ENCODE results near the gene GLRX5. TPM values are rescaled to one million over a fixed set of nuclear protein-coding genes. Genes with fewer than 3 reads are reported as not detected.

GLRX5 gene
- total RNA-seq, 1 experiment from 2014 or later = 72.8 TPM

DNA sequence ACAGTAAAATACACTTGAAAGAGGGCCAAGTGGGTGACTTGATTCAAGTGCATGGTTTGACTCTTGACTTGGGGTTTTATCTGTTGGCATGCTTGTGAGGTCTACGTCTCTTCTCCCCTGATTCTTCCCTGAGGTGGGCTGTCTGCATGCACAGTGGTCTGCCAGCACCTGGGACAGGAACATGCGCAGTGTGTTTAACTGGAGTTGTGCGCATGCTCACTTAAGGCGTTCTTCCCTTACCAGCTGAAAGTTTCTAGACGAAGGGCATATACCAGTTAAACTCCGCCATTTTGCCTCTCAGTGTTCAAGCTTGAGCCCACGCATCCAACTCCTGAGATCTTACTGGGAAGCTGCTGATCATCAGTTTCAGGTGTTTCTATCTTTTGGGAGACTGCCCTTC lies 38.5 kb downstream of the GLRX5 start (continued):
- TF ChIP-seq TCF7 (CRISPR knock-in tag; IDR thresholded peaks at IDR 0.05; ENCODE audit: low read depth) = no peak
- TF ChIP-seq, protein P1, sequence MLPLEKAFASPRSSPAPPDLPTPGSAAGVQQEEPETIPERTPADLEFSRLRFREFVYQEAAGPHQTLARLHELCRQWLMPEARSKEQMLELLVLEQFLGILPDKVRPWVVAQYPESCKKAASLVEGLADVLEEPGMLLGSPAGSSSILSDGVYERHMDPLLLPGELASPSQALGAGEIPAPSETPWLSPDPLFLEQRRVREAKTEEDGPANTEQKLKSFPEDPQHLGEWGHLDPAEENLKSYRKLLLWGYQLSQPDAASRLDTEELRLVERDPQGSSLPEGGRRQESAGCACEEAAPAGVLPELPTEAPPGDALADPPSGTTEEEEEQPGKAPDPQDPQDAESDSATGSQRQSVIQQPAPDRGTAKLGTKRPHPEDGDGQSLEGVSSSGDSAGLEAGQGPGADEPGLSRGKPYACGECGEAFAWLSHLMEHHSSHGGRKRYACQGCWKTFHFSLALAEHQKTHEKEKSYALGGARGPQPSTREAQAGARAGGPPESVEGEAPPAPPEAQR (CRISPR knock-in tag; IDR thresholded peaks at IDR 0.05) = no peak
- TF ChIP-seq, protein P2, sequence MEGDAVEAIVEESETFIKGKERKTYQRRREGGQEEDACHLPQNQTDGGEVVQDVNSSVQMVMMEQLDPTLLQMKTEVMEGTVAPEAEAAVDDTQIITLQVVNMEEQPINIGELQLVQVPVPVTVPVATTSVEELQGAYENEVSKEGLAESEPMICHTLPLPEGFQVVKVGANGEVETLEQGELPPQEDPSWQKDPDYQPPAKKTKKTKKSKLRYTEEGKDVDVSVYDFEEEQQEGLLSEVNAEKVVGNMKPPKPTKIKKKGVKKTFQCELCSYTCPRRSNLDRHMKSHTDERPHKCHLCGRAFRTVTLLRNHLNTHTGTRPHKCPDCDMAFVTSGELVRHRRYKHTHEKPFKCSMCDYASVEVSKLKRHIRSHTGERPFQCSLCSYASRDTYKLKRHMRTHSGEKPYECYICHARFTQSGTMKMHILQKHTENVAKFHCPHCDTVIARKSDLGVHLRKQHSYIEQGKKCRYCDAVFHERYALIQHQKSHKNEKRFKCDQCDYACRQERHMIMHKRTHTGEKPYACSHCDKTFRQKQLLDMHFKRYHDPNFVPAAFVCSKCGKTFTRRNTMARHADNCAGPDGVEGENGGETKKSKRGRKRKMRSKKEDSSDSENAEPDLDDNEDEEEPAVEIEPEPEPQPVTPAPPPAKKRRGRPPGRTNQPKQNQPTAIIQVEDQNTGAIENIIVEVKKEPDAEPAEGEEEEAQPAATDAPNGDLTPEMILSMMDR (IDR thresholded peaks at IDR 0.05) = no peak
- no peak for TF ChIP-seq SP1 (CRISPR knock-in tag; conservative IDR thresholded peaks at IDR 0.05)
- TF ChIP-seq, protein P3, sequence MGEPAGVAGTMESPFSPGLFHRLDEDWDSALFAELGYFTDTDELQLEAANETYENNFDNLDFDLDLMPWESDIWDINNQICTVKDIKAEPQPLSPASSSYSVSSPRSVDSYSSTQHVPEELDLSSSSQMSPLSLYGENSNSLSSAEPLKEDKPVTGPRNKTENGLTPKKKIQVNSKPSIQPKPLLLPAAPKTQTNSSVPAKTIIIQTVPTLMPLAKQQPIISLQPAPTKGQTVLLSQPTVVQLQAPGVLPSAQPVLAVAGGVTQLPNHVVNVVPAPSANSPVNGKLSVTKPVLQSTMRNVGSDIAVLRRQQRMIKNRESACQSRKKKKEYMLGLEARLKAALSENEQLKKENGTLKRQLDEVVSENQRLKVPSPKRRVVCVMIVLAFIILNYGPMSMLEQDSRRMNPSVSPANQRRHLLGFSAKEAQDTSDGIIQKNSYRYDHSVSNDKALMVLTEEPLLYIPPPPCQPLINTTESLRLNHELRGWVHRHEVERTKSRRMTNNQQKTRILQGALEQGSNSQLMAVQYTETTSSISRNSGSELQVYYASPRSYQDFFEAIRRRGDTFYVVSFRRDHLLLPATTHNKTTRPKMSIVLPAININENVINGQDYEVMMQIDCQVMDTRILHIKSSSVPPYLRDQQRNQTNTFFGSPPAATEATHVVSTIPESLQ (CRISPR knock-in tag; IDR thresholded peaks at IDR 0.05) = no peak
- TF ChIP-seq, protein P4, sequence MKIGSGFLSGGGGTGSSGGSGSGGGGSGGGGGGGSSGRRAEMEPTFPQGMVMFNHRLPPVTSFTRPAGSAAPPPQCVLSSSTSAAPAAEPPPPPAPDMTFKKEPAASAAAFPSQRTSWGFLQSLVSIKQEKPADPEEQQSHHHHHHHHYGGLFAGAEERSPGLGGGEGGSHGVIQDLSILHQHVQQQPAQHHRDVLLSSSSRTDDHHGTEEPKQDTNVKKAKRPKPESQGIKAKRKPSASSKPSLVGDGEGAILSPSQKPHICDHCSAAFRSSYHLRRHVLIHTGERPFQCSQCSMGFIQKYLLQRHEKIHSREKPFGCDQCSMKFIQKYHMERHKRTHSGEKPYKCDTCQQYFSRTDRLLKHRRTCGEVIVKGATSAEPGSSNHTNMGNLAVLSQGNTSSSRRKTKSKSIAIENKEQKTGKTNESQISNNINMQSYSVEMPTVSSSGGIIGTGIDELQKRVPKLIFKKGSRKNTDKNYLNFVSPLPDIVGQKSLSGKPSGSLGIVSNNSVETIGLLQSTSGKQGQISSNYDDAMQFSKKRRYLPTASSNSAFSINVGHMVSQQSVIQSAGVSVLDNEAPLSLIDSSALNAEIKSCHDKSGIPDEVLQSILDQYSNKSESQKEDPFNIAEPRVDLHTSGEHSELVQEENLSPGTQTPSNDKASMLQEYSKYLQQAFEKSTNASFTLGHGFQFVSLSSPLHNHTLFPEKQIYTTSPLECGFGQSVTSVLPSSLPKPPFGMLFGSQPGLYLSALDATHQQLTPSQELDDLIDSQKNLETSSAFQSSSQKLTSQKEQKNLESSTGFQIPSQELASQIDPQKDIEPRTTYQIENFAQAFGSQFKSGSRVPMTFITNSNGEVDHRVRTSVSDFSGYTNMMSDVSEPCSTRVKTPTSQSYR (CRISPR knock-in tag; IDR thresholded peaks at IDR 0.05) = no peak

DNA sequence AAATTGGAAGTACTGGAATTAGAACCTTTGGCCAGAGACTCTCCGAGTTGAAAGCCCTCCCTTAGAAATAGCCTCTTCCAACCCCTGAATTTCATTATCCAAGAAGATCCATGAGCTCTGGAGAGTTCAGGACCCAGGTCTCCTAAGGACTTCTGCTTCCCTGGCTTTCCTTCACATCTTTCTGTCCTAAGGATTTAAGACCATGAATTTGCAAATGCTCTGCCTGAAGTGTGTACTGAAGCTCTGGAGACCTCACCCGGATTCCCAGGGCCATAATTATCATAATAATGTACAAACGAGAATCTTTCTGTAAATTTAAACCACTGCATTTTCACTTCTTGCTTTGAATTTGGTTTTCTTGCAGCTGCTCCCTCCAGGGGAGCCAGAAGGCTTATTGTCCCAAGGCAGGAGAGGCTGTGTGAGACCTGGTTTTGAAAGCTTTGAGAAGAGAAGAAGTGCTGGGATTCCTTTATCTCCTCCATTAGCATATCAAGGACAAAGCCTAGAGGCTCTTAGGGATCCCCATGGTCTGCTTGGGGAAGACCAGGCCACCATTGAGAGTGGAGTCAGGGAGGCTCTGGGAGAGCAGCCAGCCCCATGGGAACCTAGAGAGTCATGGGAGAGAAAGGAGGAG lies 41.1 kb downstream of the GLRX5 start:
- ChIA-PET CTCF (interaction anchor here (0.8 to 1.7 kb wide), 9 partner anchors 9 to 525 kb away, joined by 3 to 15 read pairs (median 4); no protein-coding TSS in a partner anchor), POLR2A (interaction anchor here (0.6 kb wide), 1 partner anchor 1230 kb away, joined by 3 read pairs; no protein-coding TSS in a partner anchor)
- peak; percentile 88 for ATAC-seq
- Mint-ChIP-seq H3K36me3 (no peaks in the 10 kb centered on the region; the same call in 1 of the 2 replicates), H3K27ac (no peak overlapping the region), H3K4me3 (no peak overlapping the region), H3K9me3 (peaks cover 3% of the 10 kb centered on the region; the same call in 1 of the 2 replicates), H3K4me1 (peaks cover 30% of the 10 kb centered on the region), H3K27me3 (ENCODE audit: low read depth) (peaks cover 92% of the 10 kb centered on the region)
- peak; percentile 20 for DNase-seq (ENCODE audit: low spot score)
- TF ChIP-seq TCF7 (CRISPR knock-in tag; IDR thresholded peaks at IDR 0.05; ENCODE audit: low read depth) (no peak), SOX15 (CRISPR knock-in tag; IDR thresholded peaks at IDR 0.05) (no peak), NR3C1 (CRISPR knock-in tag; conservative IDR thresholded peaks at IDR 0.05; ENCODE audit: low read depth) (no peak), ZNF317 (CRISPR knock-in tag; IDR thresholded peaks at IDR 0.05; ENCODE audit: borderline replicate concordance, low read depth) (no peak), GABPB1 (CRISPR knock-in tag; IDR thresholded peaks at IDR 0.05) (no peak), TEAD4 (CRISPR knock-in tag; IDR thresholded peaks at IDR 0.05) (no peak), ESRRA (CRISPR knock-in tag; IDR thresholded peaks at IDR 0.05; ENCODE audit: borderline replicate concordance) (no peak), EMX1 (CRISPR knock-in tag; IDR thresholded peaks at IDR 0.05) (0 out of 2 replicates have a peak, but pooled peaks have one; percentile 62), RORB (CRISPR knock-in tag; IDR thresholded peaks at IDR 0.05) (no peak), ZNF396 (CRISPR knock-in tag; IDR thresholded peaks at IDR 0.05; ENCODE audit: borderline replicate concordance) (no peak), FOXP1 (CRISPR knock-in tag; IDR thresholded peaks at IDR 0.05; ENCODE audit: borderline replicate concordance) (no peak)
- TF ChIP-seq, protein P1 (CRISPR knock-in tag; IDR thresholded peaks at IDR 0.05) = peak; percentile 82; the same call in 1 of the 2 replicates
- TF ChIP-seq, protein P5, sequence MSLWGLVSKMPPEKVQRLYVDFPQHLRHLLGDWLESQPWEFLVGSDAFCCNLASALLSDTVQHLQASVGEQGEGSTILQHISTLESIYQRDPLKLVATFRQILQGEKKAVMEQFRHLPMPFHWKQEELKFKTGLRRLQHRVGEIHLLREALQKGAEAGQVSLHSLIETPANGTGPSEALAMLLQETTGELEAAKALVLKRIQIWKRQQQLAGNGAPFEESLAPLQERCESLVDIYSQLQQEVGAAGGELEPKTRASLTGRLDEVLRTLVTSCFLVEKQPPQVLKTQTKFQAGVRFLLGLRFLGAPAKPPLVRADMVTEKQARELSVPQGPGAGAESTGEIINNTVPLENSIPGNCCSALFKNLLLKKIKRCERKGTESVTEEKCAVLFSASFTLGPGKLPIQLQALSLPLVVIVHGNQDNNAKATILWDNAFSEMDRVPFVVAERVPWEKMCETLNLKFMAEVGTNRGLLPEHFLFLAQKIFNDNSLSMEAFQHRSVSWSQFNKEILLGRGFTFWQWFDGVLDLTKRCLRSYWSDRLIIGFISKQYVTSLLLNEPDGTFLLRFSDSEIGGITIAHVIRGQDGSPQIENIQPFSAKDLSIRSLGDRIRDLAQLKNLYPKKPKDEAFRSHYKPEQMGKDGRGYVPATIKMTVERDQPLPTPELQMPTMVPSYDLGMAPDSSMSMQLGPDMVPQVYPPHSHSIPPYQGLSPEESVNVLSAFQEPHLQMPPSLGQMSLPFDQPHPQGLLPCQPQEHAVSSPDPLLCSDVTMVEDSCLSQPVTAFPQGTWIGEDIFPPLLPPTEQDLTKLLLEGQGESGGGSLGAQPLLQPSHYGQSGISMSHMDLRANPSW (CRISPR knock-in tag; conservative IDR thresholded peaks at IDR 0.05; ENCODE audit: low read depth) = no peak
- TF ChIP-seq, protein P6, sequence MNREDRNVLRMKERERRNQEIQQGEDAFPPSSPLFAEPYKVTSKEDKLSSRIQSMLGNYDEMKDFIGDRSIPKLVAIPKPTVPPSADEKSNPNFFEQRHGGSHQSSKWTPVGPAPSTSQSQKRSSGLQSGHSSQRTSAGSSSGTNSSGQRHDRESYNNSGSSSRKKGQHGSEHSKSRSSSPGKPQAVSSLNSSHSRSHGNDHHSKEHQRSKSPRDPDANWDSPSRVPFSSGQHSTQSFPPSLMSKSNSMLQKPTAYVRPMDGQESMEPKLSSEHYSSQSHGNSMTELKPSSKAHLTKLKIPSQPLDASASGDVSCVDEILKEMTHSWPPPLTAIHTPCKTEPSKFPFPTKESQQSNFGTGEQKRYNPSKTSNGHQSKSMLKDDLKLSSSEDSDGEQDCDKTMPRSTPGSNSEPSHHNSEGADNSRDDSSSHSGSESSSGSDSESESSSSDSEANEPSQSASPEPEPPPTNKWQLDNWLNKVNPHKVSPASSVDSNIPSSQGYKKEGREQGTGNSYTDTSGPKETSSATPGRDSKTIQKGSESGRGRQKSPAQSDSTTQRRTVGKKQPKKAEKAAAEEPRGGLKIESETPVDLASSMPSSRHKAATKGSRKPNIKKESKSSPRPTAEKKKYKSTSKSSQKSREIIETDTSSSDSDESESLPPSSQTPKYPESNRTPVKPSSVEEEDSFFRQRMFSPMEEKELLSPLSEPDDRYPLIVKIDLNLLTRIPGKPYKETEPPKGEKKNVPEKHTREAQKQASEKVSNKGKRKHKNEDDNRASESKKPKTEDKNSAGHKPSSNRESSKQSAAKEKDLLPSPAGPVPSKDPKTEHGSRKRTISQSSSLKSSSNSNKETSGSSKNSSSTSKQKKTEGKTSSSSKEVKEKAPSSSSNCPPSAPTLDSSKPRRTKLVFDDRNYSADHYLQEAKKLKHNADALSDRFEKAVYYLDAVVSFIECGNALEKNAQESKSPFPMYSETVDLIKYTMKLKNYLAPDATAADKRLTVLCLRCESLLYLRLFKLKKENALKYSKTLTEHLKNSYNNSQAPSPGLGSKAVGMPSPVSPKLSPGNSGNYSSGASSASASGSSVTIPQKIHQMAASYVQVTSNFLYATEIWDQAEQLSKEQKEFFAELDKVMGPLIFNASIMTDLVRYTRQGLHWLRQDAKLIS (CRISPR knock-in tag; IDR thresholded peaks at IDR 0.05; ENCODE audit: borderline replicate concordance) = no peak

Data from WTC11 (cell line).